GM19397 (cell line): ENCODE results near the gene KRT23.

Source experiments
- ATAC-seq: cut with Tn5 transposase; IDR thresholded peaks from one replicate; pipeline ENCODE4 v1.9.1; 2021; ENCODE audit warnings: mild to moderate bottlenecking, moderate library complexity; ENCODE audit not compliant: unreplicated experiment

KRT23 gene, protein sequence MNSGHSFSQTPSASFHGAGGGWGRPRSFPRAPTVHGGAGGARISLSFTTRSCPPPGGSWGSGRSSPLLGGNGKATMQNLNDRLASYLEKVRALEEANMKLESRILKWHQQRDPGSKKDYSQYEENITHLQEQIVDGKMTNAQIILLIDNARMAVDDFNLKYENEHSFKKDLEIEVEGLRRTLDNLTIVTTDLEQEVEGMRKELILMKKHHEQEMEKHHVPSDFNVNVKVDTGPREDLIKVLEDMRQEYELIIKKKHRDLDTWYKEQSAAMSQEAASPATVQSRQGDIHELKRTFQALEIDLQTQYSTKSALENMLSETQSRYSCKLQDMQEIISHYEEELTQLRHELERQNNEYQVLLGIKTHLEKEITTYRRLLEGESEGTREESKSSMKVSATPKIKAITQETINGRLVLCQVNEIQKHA

DNA sequence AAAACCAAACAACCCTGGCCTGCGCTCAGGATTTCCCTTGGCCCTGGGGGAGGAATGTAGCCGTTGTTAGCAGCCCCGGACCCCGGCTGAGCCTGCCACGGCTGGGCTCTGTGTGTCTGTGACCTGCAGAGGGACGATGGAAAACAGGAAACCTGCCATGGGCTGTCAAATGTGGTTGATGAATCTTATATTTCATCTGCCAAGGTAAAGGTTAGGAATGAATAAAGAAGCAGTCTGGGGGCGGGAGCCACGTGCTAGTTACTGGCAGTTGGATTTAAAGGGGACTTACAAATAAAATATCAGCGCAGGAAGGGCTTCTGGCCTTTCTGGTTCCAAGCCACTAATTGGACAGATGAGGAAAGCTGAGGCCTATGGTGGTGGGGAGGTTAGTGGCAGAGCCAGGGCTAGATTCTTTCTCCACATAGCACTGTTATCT lies at the start of gene KRT23:
Gene KRT23, minus strand, starts transcription at position 263 of the 436 bp plus-strand sequence. CDS start 1,043 bp downstream, outside the sequence.
- no peak for ATAC-seq

DNA sequence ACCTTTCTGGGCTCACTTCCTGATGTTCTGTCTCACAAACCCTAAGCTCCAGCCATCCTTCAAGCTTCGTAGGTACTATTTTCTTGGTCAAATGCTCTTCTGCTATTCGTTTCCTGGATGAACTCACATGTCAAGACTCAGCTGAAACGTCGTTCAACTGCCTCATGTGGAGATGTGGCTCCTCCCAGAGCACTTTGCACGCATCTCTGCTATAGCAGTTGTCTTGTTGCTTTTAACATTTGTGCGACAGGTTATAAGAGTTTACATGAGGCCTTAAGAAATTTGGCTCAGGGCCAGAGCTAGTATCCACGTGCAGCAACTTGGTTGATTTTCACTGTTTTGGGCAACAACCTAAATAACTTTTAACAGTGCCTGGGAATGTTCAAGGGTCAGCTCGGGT lies 49.5 kb upstream of the KRT23 start:
- ATAC-seq = no peak

DNA sequence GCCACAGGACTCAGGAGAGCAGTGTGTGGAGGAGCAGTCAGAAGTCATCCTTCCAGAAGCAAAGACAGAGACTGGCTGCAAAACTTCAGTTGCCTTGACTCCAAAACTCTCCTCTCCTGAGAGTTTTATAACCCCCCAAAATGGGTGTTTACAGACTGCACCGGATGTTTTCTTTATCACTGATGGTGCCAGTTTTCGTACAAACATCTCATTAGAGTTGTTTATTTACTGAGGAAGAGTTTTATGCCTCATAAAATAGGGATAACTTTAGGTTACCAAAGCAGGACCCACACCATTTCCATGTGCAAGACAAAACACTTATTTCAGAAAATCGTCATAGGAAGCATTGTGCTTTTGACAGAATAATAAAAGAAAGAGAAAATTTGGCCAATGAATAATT lies 46.8 kb upstream of the KRT23 start, which contains the start of gene KRT40:
Gene KRT40, minus strand, starts transcription at position 101 of the 400 bp plus-strand sequence. Its CDS starts 53 bp downstream, at position 48.
- ATAC-seq = no peak

DNA sequence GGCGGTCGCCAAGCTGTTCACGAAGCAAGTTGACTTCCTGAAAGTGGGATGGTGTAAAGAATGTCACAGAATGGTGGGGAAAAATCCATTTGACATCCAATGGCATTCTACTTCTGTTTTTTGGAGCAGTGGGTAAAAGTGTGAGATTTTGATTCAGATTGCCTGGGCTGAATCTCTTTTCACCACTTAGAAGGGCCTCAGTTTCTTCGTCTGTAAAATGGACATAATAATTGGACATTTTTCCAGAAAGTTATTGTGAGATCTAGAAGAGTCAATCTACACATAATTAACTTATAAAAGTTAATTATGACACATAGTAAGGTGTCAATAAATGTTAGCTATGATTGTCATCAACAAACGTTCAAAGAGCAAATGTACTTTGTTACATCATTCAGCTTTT lies 43.7 kb upstream of the KRT23 start:
- ATAC-seq = no peak

DNA sequence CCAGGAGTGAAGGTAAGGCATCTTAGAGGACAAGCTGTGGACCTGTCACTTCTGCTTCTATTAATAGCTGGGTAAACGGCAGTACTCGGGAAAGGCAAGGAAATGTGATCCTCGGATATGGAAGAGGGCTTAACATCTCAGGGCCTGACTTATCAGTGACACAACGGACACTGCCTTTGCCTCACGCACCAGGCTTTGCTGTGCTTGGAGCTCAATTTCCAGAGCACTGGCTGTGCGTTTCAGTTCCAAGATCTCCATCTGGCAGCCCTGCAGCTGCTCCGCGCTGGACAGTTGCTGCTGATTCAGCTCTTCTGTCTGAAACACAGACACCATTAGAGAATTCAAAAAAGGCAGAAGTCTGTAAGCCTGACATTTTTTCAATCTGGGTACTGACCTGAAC lies 43.1 kb upstream of the KRT23 start:
- no peak for ATAC-seq

DNA sequence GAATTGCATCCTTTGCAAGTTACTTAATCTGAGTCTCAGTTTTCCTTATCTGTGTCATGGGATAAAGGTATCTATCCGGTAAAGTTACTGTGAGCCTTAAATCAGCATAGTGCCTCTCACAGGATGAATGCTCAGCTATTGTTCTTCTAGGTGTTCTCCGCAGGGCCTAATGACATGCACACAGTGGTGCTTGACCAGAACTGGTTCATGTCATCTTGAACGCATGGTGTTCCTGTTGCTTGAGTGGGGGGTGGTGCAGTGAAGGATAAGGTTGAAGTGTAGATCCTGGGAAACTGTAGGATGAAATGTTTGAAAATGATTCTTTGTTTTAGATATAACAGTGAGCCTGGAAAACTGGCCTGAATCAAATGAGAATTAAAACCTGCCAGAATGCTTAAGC lies 42.7 kb upstream of the KRT23 start:
- no peak for ATAC-seq

DNA sequence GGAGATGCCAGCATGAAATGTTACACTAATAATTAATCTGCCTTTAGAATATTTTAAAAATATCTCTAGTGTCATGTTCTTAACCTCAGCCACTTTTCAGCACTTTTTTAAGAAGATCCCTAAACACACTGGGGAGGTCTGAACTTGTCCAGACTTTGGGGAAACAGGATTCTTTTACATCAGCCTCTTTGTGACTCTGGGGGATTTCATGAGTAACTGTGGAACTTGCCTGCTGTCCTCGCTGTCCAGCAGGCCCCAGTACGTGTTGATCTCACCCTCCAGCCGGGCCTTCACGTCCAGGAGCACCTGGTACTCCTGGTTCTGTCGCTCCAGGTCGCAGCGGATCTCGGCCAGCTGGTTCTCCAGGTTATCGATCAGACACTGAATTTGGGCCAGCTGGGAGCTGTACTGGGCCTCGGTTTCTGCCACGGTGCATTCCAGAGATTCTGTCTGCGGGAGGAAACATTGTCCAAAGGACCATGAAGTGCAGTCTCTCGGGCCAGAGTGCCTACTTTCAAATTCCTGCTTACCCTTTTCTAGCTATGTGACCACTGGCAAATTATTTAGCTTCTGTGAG lies 41.2 kb upstream of the KRT23 start:
- no peak for ATAC-seq

DNA sequence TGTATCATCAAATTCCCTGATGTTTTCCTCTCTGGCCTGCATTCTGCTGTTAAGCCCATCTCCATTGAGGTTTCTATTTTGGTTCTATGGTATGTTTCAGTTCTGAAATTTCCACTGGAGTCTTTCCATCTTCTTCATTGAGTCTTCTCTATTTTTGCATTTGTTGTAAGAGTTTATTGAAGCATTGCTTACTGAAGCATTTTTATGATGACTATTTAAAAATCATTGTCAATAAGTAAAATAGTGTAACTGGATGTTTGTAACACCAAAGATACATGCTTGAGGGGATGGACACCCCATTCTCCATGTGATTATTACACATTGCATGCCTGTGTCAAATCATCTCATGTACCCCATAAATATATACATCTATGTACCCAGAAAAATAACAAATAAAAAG lies 38.1 kb upstream of the KRT23 start:
- no peak for ATAC-seq

DNA sequence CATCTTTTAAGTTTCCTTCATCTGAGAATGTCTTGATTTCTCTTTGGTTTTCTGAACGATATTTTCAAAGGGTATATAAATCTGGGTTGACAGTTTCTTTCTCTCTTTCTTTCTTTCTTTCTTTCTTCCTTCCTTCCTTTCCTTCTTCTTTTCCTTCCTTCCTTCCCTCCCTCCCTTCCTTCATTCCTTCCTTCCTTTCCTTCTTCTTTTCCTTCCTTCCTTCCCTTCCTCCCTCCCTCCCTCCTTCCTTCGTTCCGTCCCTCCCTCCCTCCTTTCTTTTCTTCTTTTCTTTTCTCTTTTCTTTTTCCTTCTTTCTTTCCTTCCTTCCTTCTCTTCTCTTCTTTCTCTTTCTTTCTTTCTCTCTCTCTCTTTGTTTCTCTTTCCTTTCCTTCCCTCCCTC lies 36.9 kb upstream of the KRT23 start:
- ATAC-seq = no peak

DNA sequence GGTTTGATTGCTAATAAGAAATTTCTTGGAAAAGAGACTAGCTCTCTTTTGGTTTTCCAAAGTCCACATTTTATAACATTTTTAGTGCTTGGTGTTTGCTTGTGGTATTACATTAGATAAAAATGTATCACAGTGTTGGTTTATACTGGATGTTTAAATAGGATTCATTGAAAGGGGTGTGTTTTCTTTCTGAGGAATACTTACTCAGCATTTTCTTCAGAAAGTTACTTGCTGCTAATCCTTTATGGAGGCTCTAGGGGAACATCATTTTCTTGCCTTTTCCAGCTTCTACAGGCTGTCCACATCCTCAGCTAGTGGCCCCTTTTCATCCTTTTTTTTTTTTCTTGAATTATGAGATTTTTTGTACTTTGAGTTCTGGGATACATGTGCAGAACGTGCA lies 30.1 kb upstream of the KRT23 start:
- ATAC-seq = no peak

DNA sequence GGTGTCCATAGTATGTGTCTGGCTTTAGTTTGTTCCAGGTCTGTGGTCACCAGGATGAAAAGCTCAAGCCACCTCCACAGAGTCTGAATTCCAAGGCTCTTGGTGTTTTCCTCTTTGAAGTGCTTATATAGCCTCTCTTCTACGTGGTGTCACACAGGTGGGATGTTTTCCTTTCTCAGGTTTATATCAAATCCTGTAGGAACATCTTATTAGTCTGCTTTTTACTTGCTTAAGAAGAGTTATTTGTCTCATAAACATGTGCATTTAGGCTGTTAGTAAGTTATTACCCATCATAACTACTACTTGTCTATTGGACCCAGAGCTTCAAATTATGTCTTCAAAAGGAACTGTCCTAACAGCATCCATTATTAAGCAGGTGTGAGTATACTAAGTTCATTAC lies 29.4 kb upstream of the KRT23 start, which contains the start of gene KRT39:
Gene KRT39, minus strand, starts transcription at position 101 of the 400 bp plus-strand sequence. Its CDS starts 92 bp downstream, at position 9.
- ATAC-seq = no peak

DNA sequence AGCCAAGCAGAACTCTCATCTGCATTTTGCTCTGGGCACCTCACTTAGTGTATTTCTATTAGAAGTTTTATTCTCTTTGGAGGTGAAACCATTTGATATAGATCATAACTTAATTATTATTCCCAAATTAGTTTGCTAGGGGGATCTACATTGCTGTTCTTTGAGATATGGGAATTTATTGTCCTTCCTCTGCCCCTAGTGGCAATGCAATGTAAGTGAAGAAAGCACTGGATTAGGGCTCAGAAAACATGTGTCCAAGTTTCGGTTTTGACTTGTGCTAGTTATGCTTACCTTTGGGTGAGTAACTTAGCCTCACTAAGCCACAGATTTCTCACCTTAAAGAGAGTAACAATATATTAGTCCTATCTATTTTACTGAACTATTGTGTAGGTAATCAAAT lies 26.4 kb upstream of the KRT23 start:
- ATAC-seq = no peak

DNA sequence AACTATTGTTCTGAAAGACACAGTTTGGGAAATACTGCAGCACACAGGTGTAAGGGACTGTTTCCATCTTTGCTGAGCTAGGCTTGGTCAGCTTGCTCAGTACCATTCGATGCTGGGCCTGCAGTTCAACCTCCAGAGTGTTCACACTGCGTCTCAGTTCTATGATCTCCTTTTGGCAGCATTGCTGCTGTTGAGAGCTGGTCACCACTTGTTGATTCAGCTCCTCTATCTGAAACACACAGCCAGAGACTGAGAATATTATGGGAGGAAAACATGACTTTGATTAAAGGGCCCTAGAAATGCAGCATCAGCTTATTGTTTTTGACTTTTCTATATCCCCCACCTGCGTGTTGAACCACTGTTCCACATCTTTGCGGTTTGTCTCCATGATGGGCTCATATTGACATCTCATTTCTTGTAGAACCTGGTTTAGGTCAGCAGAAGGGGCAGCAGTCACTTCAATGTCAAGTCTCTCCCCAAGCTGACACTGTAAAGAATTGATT lies 24.7 kb upstream of the KRT23 start:
- ATAC-seq = no peak

DNA sequence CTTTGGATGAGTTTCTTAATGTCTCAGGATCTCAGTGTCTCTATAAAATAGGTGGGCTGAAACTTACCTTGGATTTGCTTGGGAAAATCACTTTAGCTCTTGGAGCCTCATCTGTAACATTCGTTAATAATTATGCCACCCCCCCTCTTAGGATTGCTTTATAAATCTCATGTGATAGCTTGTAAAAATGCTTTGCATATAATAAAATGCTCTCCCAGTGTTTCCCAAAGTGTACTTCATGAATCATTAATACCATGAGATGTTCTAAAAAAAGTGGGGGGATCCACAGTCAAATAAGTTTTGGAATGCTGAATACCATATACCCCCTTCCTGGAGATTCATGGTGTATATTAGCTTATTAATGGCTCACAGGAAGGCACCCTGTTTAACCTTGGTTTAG lies 24.1 kb upstream of the KRT23 start:
- no peak for ATAC-seq

DNA sequence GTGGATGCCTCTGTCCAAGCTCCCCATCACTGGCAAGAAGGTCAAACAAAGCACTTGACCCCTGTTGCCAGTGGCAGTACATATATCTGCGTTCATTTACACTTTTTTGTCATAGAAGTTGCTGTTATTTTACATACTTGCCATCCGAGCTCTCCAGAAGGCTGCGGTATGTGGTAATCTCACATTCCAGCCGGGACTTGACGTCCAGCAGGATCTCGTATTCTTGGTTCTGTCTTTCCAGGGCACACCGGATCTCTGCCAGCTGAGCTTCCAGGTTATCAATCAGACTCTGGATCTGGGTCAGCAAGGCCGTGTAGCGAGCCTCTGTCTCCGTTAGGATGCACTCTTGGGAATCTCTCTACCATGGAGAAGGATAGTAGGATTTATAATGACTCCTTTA lies 22.7 kb upstream of the KRT23 start:
- no peak for ATAC-seq

DNA sequence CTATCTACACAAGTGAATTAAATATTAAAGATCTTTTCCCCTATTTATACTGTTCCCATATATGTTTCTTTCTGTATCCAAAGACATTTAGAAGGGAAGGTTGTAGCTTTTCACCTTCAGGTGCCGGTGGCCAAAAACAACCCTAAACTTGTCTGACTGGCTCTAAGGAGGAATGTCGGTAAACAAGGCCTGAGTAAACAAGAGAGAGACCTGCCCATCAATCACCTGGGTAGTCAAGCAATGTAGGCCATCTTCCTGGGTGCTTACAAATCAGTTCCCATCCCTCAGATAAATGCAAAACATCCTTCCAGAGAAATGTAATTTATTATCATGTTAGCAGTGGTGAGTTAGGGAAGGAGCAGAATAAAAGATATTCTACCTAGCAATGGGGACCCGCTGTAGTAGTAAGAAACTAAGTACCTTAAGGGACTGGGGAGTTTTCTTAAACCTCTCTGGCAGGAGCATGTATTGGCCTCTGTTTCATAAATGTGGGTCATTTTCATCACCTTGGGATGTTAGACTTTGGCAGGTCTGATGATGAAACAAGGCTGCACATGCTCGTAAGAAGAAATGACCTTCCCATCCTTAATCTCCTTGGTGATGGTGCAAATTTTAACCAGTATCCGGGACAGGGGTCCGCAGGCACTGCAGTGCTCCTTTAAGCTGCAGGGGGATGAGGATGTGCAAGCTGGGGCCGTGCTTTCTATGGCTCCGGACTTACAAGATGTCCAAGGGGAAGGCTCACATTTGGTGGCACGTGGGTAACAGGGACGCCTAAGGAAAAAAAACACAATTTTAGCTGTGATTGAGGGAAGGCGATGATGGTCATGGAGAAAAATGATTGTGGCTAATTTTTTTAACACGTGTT lies 20.9 kb upstream of the KRT23 start:
- no peak for ATAC-seq

DNA sequence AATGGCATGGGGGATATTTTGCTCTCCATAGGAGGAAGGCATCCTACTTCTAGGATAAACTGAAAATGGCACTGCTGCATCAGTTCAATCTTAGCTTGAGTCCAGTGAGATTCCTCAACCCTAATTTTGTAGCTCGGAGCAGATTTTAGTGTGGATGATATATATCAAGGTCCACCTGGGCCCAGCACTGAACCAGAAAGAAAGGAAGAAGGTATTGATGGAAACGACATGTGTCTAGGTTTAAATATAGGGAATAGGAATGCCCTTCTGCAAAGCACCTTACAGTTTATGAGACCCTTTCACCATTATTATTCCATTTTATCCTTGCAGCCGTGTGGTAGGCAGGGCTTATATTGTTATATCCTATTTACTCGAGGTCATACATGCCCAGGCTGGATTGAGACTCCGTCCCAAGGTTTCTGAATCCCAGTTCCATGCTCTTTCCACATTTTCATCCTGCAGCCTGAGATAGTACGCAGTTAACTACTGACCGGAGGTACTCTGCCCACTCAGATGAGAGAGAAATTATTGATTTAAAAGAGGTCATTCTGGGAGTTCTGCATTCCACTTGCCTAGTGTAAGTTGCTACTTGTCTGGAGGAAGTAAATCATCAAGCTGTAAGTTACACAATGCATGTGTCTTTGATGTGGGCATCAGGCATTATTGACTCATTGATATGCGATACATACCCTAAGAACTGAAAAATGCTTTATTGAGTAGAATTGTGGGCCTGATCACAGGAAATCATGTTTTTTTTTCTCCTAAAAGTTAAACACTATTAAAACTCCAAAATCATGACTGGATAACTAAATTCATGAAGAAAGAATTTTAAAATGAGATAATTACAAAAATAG lies 19.2 kb upstream of the KRT23 start:
- no peak for ATAC-seq

DNA sequence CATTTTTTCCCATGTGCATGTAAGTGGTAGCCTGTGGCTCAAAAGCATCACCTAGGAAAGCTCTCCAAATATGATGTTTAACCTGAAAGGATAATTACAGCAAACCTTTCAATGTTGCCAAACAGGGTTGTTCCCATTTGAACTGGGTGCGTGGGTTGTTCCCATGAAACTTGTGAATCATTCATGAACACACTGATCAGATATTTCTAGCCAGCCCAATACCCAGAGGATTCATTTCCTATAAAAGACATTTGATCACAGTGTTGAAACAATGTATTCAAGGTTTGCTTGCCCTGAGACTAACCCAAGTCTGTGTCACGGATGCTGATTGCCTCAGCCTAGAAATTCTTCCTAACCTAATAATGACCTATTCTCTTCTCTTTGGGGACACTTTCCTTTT lies 16.4 kb upstream of the KRT23 start:
- no peak for ATAC-seq

DNA sequence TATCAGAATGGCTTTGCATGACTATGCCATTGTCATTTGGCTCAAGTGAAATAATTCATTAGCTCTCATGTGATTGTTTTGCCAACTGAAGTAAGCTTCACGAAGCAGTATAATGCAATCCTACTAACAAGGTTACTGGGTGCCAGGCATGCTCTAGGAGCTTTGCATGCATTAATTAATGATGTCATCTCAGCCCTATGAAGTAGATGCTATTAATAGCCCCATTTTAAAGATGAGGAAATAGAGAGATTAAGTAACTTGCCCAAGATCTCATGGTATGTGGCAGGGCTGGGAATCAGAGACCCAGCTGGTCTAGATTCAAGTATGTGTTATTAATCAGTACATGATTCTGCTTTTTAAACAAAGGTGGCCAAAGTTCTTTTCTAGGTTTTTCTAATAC lies 15.2 kb upstream of the KRT23 start:
- ATAC-seq = no peak

DNA sequence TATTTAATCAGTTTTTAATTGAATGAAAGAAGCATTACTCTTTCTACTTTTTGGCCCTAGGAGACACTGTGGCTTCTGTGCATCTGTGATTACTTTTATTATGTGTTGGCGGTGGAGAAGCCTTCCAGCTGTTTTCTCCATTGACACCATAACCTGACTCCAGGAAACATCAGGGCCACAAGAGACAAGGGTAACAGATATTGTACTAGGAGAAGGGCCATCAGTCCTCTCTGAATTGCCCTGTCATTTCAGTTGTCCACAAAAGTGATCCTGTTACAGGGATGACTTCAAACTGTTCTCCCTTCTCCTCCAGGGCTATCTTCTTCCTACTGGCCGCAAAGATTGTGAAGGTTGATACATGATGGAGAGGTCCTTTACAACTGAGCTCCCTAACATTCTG lies 14.7 kb upstream of the KRT23 start:
- ATAC-seq = no peak
